Cerebellar nuclear complex (tissue), 1 donor: ENCODE data around the gene CLCA2.

Experiments used
- DNase-seq, 2 experiments: peaks; one replicate each; lab custom pipeline; 2025; lab: John Stamatoyannopoulos, UW

Gene CLCA2

DNA sequence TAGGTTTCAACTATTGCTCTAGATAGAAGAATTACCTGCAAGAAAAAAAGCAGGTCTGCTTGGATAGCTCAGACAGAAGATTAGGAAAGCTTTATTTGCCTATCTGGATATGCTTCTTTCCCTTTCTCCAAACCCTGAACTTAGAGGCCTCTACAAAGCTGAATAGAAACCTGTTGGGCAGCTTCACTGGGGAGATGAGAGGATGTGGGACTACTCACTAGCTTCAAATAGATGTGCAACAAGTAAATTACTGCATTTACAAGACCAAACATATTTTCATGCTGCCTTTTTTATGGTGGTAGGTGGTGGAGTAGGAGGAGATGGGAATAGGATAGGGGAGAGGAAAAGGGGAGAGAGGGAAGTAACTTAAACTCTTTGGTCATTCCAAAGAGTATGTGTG lies 6.4 kb downstream of the CLCA2 start:
- no peak for DNase-seq

DNA sequence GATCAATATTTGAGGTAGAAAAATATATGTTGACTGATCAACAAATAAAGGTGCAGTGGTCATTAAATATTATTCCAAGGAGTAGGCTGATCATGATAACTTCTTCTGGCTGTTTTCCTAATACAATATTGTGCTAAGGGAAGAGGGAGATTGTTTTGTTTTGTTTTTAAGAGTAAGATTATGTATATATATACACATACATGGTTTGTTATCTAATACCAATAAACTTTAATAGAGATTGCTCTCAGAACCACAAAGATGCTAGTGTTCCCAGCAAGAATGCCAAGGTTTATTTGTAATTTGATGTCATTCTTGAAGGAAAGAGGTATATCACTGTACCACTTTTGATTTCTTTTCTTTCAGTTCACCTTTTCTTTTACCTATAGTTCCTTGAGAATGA lies 10.1 kb downstream of the CLCA2 start:
- no peak for DNase-seq

DNA sequence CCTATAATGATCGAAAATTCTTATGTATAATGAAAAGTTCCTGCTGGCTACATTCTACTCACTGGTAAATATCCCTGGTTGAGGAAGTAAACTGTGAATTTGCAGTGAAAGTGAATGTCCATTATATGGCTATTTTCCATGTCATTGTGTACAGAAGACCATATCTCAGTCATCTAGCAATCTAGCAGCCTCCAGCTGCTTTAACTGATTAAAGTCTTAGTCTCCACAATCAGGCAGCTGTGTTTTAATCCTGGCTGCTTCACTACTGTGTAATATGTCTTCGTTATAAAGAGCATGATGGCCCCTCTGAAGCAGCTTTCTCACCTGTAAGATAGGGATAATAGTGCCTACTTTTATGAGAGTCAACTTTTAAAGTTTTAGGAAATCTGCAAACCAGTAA lies 11.4 kb downstream of the CLCA2 start:
- no peak for DNase-seq

DNA sequence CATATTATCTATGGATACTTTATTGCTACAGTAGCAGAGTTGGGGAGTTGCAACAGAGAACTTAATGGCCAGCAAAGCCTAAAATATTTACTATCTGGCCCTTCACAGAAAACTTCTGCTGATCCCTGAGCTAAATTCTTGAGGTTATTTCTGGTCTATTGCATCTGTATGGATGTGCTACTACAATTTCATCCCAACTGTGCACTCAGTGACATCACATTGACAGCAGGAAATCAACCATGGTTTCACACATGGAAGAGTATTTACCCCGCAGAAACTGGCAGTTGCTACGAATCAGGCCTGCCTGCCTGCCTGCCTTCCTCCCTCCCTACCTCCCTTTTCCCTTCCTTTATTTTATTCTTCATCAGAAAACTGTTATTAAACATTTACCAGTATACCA lies 12.1 kb downstream of the CLCA2 start:
- DNase-seq: no peak

DNA sequence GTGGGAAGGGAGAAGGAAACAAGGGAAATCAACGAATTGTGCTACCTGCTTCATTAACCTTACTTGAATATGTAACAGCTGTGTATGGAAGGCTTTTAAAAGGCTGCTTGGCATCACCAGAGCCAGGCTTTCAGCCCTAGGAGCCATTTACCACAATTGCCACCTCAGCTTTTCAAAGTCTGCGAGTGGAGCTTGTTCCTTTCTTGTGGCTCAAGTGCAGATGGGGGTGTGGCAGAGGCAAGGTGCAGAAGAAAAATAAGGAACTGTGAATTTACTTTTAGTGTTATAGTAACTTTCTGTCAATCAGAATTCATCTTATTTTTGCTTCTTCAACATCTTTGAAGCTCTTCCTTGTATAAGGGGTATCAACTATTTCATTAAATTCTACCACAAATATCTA lies 17.6 kb downstream of the CLCA2 start:
- no peak for DNase-seq

DNA sequence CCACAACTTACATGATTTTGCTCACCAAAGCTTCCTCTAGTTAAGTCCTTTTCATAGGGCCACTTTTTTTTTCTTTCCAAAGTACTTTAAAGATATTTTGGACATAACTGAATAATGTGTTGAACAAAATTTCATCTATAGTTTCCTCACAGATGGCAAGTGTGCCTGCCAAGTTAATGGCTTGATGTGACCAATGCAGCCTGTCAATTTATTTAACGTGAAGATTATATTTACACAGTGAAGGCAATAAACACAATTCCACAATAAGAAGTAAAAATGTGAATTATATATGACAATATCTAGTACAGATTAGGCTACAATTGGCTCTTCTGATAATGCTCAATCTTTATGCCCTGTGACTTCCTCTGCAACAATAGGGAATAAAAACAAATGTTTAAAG lies 18.0 kb downstream of the CLCA2 start:
- DNase-seq: no peak

DNA sequence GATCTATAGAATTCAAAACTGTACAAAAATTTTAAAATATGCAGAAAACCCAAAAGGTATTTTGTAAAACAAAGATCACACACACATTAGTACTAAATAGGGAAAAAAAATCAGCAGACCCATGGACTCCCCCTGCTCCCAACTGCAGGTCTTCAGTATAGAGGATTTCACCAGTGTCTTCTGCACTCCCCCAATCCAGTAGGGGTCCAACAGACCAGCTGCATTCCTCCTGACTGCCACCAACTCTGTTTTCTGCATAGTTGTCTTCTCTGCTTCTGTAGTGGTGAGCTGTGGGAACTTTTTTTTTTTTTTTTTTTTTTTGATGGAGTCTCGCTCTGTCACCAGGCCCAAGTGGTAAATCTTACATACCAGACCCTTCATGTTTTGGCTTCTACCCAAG lies 21.9 kb downstream of the CLCA2 start:
- no peak for DNase-seq

DNA sequence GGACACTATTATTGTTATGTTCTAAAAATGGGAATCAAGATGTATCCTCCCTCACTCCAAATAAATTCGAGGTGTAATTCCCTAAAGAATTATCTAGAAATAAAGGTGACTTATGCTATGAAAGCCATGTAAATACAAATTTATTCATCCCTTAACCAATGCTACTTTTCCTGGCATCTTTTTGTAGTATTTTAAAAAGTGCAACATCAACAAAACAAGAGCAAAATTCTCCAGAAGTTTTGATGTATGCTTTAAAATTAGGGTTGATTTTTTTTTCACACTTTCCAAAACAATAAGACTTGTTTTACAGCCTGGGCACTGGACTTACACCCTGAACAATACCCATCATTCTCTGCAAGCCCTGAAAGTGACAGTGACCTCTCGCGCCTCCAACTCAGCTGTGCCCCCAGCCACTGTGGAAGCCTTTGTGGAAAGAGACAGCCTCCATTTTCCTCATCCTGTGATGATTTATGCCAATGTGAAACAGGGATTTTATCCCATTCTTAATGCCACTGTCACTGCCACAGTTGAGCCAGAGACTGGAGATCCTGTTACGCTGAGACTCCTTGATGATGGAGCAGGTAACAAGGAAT lies 23.3 kb downstream of the CLCA2 start:
- no peak for DNase-seq

DNA sequence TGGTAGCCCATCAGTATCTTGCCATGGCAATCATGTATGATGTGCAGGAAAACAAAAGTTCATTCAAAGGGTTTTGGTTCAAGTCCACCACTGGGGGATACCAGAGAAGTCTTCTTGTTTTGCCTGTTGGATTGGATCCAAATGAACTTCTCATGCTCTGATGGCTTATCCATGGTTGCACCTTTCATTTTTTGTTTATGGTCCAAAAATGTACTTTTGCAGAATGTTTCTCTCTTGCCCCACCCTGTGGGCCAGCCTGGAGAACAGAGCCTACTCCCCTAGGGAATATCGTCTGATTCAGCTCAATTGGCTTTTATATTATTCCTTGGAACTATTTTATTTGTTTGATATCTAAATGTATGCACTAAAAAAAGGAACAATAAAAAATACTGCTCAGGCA lies 24.7 kb downstream of the CLCA2 start:
- DNase-seq: no peak

DNA sequence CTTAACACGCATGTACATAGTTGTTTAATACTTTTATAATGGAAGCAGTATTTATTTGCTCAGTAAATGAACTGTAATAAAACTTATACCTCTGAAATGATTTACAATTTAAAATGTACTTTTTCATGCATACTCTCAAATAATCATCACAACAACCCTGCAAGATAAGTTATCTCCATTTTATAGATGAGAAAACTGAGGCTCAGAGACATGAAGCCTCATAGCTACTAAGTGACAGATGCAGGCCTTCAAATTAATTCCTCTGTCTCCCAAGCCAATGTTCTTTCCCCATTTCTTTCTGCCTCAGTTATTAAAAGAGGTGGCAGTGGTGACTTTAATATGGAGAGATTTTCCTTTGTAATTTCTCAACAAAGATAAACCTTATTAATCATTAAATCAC lies 25.1 kb downstream of the CLCA2 start:
- DNase-seq: no peak

DNA sequence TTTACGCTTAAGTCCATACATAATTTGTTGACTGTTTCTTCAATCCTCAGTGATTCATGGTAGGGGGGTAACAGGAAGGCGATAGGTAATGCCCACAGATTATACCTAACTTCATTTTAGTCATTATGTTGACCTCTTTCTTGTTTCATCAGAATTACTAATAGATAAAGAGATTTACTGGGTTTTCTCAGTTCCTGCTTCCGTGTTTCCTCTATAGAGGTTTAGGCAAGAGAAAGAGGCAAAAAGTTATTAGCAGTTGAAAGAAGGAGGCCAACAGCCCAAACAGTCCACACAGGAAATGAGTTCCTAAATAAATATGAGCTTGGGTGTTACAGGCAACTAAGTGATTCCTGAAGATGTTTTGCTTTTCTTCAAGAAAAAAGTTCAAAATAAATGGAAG lies 26.9 kb downstream of the CLCA2 start:
- no peak for DNase-seq

DNA sequence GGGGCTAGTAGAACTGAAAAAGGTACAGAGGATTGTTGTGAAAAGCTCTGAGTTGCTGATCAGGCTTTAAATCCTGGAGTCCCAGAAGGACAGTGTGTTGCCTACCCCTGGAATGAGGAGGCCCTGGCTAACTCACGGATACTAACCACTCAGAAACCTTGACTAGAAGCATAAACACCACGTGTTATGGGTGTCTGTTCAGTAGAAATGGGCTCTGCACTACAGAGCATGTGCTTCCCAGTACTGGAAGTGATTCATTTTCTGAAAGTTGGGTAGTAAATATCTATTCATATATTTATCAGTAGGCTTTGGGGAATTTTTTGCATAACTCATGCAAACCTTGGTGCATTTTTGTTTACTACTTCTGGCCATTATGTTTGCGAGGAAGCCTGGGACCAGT lies 29.7 kb downstream of the CLCA2 start:
- no peak for DNase-seq

DNA sequence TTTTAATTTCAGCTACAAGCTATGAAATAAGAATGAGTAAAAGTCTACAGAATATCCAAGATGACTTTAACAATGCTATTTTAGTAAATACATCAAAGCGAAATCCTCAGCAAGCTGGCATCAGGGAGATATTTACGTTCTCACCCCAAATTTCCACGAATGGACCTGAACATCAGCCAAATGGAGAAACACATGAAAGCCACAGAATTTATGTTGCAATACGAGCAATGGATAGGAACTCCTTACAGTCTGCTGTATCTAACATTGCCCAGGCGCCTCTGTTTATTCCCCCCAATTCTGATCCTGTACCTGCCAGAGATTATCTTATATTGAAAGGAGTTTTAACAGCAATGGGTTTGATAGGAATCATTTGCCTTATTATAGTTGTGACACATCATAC lies 31.1 kb downstream of the CLCA2 start:
- DNase-seq: no peak

DNA sequence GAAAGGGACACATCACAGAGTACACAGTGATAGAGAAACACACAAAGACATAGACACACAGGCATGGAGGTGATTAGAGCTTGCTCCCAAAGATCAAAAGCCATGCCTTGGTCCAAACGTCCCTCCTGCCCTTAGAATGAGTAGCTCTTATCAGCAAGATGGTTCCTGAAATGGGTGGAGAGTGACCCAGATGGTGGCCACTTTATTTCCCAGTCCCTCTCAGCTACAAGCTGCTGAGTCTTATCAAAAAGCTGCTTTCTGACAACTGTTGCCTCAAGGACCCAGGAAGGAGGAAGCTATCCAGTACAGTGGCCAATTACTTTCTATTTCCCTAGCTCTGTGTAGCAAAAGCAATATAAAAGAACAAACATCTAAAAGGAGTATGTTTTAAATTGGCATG lies 37.0 kb downstream of the CLCA2 start:
- DNase-seq: no peak

DNA sequence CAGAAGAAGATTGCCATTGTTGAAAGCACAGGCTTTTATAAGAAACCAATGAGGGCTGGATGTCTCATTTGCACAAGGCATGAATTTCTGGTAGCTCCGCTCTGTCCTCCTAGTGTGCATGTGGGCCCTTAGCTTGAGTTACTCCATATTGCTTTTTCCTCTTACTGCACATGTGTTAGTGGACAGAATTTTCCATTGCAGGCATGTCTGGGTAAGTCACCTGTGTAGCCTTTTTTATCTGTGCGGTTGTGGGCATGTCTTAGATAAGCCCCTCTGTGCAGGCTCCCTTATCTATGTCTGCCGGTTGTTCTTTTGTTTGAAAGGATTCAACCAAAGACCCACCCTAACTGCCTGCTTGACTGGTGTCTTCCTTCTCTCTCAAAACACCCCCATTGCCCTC lies 37.5 kb downstream of the CLCA2 start:
- no peak for DNase-seq

DNA sequence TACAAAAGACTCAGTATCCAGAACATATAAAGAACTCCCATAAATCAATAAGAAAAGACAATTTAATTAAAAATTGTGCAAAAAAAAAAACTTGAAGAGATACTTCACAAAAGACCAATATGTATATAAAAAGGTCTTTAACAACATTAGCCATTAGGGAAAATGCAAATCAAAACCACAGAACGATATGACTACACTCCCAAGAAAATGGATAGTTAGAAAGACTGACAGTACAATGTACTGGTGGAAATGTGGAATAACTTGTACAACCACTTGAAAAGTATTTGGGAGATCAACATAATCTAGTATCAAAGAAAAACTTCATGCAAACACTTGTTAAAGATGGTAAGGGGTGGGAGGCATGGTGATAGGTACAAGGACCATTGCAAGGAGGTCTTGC lies 40.8 kb downstream of the CLCA2 start:
- DNase-seq: no peak

DNA sequence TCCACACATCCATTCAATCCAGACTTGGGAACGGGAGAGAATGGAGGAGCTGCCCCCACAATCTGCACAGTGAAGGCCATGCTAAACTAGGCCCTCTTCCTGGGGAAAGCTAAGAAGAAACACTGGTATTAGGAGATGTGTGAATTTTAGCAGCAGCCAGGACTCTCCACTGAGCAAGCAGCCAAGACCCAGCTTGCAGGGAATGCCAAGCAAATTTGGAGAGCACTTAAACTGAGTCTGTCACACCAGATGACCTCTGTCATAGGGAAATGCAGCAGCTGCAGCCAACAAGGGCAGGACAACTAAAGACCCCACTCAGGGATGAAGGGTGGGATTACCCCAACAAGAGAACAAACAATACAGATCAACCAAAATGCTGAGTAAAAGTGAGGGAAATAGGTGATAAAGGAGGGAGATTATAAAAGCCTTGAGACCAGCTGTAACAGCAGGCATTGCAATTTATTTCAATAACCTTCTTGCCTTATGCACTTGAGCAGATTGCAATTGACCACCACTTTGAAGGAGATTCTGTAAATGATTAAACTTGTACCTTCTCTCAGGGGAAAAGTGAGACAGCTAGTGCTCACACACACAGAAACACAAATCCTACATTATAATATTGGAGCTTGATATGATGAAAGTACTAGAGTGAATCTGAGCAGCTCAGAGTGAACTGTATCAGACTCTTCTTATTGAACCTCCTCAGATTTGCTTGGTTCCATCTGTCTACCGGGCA lies 42.3 kb downstream of the CLCA2 start:
- no peak for DNase-seq

DNA sequence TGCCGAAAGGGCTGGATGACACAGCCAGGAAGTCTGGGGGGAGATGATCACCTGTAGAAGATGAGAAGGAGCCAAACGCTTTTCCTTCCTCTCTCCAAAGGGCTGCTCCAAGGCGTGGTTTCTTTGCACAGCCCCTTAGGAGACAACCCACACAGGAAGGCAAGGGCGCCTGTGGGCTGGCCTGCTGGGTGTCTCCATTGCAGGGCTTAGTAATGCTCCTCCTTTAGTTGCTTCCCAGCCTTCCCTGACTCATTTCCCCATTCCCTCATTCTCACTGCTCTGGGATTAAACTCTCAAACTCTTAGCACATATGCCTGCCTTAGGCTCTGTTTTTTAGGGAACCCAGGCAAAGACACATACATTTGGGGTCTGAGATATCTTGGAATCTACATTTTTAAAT lies 43.0 kb downstream of the CLCA2 start:
- no peak for DNase-seq

DNA sequence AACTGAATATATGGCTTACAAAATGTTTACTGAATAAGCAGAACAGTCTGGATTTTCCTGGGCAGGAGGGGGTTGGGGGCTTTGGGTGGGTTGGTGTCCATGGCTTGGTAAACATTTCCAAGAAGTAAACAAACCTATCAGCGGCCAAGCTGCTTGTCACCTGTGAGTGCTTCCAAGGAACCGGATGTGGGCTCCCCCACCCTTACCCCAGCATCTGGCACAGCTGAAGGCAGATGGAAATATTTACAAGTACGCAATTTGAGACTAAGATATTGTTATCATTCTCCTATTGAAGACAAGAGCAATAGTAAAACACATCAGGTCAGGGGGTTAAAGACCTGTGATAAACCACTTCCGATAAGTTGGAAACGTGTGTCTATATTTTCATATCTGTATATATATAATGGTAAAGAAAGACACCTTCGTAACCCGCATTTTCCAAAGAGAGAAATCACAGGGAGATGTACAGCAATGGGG lies 44.6 kb downstream of the CLCA2 start, which contains the start of gene CLCA1:
CLCA1 (plus strand) TSS at position 427 of the 477 bp plus-strand sequence; CDS start at position 472, 45 bp downstream.
- no peak for DNase-seq

DNA sequence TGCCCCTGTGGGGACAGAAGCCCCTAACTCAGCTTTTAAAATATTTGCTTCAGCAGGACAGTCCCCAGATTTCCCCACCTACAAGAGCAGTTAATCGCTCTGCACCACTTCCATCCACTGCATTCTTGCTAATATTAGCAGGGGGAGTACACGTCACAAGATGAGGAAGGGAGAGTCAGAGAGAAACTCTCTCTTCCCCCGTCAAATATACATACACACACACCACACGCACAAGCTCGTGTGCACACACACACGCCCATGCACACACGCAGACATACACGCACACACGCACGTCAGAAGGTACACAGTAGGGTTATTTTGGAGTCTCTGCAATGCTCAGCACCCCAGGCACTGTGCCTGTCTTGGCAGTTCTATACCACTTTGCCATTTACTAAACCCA lies 46.9 kb downstream of the CLCA2 start:
- DNase-seq: no peak

DNA sequence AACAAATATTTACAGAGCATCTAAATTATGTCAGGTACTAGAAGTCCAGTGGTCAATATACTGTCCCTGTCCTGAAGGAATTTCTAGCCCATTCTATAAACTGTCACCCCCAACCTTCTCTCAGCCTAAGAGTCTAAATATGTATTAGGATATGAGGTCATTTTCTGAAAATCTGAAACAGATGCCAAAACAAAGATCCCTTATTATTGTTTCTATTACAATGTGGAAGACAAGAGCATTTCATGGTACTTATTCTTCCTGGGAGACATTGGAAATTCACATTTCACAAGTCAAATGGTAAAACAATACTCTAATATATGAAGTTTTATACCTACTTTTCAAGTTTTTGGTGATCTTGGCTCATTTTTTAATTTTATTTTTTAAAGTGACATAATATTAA lies 47.3 kb downstream of the CLCA2 start:
- no peak for DNase-seq

DNA sequence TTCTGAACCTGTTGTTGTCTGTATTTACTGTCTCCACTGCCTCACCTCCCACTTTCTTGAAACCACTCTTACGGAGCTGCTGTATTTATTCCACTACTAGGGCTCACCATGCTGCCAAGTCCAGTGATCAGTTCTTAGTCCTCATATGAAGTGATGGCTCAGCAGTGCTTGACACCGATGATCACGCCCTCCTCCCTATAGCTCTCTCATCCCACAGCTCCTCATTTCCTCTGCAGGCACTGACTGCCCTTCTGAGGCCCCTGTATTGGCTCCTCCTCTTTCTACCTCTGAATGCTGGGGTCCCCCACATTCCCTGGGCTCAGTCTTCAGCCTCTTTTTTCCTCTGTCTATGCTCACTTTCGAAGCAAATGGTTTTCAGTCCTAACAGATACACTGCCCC lies 48.2 kb downstream of the CLCA2 start:
- no peak for DNase-seq

DNA sequence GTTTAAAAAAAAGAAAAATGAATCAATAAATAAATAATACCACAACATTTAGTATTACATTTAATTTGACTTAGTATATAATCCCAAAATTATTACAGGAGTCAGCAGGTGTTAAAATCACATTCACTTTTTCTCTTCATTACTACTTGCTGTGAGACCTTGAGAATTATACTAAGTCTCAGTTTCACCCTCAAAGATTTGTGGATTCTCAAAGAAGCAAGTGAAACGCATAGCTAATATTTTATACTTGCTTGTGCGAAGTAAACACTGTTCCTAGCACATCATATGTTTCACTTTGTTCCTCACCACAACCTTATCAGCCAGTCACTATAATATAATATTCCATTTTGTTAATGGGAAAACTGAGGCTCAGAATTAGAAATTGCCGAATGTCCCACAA lies 48.8 kb downstream of the CLCA2 start:
- DNase-seq: no peak

DNA sequence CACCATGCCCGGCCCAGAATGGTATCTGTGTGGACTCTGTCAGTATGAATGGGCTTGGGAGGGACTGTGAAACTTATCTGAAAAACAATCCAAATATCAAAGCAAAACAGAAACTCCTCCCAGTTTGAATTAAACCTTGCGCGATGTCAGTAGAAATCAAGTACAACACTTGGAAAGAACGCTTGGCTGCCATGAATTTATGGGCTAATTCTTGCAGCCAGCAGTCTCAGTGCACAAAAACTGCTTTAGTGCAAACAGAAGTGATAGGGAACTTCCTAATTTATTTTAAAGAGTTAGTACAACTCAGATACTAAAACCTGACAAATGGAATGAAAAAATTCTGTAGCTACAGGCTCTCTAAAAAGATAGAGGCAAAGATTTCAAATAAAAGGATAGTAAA lies 53.3 kb downstream of the CLCA2 start:
- no peak for DNase-seq
